Measurements from ENCODE around the gene COG5.

GRCh38 chr7:107194052-107194451 lies 369.7 kb downstream of the COG5 start:
- TF ChIP-seq CTCF (conservative IDR thresholded peaks at IDR 0.05; ENCODE audit: low read length) (peak; percentile 23; the same call in 1 of the 2 replicates), EZH2phosphoT487 (IDR thresholded peaks at IDR 0.05; ENCODE audit: borderline replicate concordance) (no peak)

Measured in Loucy (cell line).